GM19395 (cell line): ENCODE measurements around the gene RAI1.
"Not testable (repeated sequence)": the region's sequence is repeated elsewhere in the genome, so short reads cannot be mapped to it uniquely, and the experiment has no call there.

Experiments
- ATAC-seq: cut with Tn5 transposase; IDR thresholded peaks from one replicate; pipeline ENCODE4 v1.9.1; 2021; ENCODE audit warnings: mild to moderate bottlenecking, moderate library complexity; ENCODE audit not compliant: unreplicated experiment

Gene RAI1

DNA sequence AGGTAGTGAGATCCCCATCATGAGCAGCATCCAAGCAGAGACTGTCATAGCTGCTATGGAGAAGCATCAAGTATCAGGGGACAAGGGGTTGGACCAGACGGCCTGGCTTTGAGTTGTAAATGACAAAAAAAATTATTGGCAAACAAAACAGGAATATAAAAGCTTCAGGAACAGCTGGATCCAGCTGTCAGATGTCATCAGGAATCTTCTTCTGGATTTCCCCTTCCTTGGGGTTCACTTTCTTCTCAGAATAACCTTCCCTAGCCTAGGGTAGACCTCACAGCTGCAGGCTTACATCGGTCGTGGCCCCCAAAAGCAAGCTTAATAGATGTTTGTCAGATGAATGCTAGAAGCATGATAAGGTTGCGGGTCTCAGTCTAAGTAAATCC, 17.2 kb upstream of the RAI1 start:
- ATAC-seq: no peak

DNA sequence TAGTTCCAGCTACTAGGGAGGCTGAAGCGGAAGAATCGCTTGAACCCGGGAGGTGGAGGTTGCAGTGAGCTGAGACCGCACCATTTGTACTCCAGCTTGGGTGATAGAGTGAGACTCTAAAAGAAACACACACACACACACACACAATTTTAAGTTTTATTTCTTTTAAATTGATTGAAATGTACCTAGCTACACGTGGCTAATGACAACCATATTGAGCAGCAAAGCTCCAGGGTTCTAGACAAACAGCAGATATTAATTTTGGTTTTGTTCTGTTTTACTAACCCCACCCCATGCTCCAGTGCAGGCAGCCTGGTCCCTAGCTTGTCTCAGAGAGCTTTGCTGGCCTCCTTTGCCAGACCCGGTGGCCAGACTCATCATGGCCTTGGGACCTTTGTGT, 16.0 kb upstream of the RAI1 start:
- ATAC-seq: no peak

DNA sequence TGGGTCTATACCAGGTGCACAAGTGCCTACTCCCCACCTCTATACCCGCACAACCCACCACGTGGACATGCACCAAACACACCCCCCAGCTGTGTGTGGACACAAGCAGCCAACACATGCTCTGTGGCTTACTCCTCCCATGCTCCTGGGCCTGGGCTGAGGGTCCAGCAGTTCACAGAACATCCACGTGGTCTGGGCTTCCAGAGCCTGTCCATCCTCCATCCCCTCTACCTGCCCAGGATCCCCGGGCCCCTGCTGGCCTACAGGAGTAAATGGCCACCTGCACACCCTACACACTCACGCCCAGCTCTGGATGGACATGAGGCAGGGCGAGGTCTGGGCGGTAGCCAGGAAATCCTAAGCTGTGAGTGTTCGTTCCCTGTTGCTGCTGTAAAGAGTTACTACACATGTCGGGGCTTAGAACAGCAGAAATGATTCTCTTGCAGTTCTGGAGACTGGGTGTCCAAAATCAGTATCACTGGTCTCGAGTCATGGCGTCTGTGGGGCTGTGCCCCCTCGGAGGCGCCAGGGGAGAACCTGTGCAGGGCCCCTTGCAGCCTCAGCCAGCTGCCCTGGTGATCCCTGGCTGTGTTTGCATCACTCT, 15.0 kb upstream of the RAI1 start:
- ATAC-seq: no peak

DNA sequence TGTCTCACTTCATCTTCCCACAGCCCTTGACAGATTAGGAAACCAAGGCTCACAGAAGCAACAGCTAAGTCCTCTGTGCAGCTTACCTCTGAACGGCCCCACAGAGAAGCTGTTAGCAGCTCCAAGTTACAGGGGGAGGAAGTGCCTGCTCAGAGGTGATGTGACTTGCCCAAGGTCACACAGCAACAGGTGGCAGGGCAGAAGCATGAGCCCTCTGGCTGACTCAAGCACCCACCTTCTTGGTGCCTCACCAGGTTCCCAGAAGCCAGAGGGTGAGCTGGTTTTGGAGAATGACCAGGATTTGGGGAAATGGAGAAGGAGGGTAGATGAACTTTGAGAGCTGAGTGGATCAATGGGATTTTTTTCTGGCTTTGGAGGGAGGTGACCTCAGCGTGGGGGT, 14.0 kb upstream of the RAI1 start:
- no peak for ATAC-seq

DNA sequence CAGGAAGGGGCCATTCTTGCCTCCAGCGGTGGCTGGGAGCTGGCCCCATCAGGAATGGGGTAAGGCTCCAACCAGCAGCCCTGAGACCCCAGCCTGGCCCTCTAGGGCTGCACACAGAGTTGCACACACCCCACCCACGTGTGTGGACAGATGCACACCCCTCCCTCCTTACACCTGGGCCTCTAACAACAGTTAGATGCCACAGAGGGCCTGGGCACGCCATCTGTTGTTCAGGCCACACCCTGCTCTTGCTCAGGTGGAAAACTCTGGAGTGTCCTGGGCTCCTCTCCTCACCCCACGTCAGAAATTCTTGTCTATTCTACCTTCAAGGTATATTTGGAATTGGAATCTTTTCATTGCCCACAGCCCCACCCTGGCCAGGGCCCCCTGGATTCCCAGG, 13.3 kb upstream of the RAI1 start:
- no peak for ATAC-seq

DNA sequence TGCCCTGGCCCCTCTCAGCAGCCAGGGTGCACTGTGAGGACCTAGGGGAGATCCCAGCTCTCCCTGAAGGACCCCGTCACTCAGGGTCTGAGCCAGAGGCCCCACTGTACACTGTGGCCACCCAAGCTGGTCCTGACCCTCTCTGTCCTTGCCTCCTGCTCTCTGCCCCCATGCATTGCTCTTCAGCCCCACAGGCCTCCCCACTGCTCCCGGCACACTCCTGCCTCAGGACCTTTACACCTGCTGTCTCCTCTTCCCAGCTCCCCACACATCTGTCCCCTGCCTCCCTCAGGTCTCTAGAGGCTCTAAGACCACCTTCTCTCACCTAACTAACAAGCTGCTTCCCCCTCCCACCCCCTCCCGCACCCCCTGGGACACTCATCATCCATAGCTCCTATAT, 12.9 kb upstream of the RAI1 start:
- no peak for ATAC-seq

DNA sequence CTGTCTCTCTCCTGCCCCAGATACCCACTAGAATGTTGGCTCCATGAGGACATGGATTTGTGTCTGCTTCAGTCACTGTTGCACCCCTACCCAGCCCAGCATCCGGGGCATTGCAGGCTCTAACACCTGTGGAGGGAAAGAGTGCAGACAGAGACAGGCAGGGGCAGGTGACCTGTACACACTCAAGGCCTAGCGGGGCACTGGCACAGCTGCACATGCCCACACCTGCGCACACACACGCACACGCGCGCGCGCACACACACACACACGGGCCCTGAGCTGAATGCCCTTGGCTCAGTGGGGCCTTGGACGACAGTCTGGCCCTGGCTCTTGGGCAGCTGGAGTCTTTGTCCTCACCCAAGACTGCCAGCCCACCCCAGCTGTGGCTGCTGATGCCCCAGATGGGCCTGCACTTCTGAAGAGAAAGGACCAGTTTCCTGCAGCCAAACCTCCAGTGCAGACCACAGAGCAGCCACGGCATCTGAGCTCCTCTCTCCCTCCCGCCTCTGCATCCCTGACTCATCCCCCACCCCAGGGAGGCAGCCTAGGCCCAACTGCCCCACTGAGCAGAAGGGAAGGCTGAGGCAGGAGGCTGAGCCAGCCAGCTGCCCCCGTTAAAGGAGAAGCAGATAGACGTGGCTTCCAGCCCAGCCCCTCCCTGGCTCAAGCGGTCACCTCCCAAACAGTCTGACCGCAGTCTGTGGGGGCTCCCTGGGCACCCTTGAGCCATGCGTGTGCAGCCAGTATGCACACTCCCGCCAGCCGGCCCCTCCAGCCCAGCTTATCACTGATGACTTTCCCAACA, 12.3 kb upstream of the RAI1 start:
- ATAC-seq: no peak

DNA sequence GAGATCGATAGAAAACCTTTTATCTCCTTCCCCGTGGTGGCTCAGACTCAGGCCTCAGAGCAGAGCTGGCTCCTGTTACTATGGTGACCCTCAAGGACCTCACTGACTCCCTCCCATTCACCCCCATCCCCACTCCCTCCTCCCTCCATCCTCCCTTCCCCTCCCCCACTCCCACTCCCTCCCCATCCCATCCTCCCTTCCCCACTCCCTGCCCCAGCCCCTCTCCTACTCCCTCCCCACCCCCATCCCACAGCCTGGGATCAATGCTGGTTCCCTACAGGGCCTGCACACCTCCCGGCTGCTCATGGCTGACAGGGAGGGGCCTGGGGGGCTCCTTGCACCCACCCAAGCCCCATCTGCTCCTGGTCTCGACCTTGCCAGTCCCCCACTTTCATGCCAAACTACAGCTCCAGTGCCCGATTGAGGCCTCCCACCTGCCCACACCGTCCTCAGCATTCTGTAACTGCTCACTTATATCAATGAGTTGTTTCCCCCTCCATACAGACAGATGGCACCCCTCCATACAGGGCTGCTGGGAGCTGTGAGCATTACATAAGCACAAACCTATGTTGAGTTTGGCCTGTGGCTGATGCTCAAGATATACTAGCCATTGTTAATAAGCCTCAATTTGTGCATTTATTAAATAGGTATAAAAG, 11.6 kb upstream of the RAI1 start:
- no peak for ATAC-seq

DNA sequence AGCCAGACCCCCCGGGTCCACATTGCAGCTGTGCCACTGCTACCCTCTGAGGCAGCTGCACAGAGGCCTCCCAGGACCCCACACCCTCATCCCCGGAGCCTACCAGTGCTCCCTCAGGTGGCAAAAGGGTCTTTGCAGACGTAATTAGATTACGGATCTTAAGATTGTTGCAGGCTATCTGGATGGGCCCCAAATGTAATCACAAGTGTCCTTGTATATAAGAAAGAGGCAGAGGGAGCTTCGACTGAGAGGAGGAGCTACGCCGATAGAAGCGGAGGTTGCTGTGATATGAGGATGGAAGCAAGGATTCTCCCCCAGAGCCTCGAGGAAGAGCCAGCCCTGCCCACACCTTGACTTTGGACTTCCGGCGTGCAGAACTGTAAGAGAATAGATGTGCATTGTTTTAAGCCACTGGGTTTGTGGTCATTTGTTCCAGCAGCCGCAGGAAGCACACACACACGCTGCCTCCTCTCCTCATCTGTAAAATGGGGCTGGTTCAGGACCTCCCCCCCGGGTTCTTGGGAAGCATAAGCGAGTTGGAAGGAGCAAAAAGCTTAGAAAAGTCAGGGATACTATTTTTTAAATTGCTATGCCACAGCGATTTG, 10.5 kb upstream of the RAI1 start:
- no peak for ATAC-seq

DNA sequence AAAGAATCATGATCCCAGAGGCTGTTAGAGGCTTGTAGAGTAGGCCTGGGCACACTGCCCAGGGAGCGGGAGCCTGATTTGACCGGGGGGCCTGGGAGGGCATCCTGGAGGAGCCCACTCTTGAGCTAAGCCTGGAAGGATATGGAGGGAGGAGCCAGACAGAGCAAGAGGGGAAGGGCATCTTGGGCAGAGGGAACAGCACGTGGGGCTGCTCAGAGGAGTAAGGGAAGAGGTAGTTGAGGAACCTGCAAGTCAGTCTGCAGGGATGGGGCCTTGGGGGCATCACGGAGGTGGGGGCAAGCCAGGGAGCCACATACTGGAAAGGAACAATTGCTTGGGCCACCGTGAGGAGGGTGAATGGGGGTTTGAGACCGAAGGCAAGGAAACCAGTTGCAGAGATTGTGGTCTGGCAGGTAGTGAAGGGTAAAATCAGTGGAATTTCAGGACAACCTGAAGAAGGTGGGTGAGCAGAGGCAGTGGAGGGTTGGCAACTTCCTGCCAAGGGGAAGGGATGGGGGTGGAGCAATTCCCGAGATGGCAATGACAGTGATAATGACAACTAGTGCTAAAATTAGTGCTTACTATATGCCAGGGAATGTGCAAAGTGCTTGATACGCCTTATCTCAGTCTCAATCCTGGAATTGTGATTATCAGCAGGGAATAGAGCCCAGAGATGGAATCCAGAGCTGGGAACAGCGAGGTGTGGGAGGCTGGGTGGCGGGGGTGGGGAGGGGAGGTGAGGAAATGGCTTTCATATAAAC, 9.7 kb upstream of the RAI1 start:
- ATAC-seq: no peak

DNA sequence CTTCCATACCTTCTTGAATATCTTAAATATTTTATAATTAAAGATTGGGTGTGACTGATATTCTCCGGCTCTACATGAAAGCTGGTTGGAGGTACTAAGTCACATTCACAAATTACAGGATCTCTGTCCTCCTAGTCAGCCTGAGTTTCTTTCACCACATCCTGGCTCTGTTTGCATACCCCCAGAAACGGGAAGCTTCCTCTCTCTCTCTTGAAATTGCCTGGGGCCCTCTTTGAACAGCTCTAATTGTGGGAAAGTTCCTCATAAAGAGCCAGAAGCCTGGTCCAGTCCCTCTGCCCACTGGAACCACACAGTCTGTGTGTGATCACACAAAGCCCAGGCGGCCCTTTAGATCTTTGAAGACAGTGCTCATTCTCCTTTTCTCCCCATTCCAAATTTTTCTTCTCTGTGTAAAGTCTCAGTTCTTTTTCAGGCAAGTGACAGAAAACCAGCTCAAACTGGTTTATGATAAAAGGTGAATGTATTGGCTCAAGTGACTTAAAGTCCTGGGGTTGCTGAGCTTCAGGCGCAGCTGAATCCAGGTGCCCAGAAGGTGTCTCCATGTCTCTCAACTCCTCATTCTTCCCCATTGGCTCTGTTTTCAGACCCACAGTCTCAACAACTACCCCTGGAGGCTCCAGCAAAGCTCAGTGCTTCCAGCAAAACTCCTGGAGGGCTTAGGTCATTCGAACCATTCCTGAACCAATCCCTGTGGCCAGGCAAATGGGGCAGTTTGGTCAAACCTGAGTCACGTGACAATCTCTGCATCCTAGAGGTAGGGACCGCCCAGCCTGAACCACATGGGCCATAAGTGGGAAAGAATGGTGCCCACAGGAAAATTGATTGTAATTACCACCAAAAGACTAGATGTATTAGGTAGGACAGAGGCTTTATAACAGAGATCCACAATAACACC, 8.5 kb upstream of the RAI1 start:
- no peak for ATAC-seq

DNA sequence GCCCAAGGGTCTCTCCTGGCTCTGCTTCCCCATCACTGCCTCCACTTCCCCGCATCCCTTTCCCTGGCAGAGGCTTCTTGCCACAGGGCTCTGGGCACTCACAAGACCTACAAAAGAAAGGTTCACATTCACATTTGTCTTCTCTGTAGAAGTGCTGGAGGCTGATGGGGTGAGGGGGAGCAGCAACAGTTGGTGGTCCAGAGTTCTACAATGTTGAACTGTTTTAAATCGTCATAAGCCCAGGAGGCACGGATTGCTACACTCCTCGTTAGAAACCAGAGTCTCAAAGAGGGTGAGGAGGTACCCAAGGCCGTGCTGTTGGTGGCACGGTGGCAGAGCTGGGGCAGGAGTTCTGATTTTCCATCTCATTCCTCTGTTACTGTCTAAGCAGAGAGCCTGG, 5.8 kb upstream of the RAI1 start:
- ATAC-seq: no peak

DNA sequence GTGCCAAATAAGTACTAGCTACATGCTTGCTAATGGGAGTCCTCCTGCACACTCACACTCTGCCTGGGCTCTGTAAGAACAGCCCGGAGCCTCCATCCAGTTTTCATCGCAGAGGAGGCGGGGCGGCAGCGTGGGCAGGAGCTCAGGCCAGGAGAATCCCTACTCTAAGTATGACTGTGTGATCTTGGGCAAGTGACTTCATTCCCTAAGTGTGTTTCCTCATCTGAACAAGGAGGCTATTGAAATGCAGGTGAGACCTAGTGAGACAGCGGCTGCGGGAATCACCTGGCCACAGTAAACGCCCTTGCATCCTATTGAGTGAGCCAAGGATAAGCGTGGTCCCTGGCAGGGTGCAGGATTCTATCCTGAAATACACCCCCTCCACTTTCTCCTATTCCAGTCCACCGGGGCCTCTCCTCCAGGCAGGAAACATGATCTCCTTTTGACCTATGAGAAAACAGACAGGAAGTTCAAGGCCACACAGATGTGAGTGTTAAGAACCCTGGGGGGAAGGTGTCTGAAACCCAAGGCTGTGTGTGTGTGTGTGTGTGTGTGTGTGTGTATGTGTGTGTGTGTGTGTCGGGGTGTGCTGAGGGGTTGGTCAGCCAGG, 5.2 kb upstream of the RAI1 start:
- no peak for ATAC-seq

DNA sequence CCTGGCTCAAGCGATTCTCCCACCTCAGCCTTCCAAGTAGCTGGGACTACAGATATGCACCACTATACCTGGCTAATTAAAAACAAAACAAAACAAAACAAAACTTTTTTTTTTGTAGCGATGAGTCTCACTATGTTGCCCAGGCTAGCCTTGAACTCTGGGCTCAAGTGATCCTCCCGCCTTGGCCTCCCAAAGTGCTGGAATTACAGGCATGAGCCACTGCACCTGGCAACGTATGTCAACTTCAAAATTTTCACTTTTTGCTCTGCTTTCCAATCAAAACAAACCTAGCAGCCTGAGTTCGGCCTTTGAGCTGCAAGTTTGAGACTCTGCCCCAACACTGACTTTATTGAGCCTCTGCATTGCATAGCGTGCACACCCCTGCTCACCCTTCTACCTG, 4.5 kb upstream of the RAI1 start:
- ATAC-seq: no peak

DNA sequence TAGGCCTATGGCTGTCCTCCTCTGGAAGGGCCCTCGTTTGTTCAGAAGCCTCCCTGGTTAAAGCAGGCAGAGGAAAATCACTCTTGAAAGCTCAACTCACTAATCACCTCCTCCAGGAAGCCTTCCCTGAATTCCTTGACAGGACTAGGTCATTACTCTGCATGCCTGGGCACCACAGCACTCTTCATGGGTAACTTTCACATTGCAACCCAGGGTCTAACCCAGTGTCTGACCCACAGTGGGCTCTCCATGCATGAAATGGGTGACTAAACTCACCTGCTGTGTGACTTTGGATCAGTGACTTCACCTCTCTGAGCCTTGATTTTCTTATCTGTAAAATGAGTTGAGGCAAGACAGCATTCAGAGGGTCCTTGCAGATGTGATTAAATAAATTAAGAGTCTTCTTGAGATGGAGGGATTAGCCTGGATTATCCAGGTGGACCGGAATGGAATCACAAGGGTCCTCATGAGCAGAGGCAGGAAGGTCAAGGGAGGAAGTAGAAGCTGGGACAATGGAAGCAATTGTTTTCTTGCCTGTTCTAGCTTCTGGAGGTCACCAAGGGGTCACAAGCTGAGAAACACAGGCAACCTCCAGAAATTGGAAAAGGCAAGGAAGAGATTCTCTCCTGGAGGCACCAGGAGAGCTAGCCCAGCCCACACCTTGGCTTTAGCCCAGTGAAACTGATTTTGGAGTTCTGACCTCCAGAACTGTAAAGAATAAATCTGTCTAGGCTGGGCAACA, 3.8 kb upstream of the RAI1 start:
- ATAC-seq: no peak

DNA sequence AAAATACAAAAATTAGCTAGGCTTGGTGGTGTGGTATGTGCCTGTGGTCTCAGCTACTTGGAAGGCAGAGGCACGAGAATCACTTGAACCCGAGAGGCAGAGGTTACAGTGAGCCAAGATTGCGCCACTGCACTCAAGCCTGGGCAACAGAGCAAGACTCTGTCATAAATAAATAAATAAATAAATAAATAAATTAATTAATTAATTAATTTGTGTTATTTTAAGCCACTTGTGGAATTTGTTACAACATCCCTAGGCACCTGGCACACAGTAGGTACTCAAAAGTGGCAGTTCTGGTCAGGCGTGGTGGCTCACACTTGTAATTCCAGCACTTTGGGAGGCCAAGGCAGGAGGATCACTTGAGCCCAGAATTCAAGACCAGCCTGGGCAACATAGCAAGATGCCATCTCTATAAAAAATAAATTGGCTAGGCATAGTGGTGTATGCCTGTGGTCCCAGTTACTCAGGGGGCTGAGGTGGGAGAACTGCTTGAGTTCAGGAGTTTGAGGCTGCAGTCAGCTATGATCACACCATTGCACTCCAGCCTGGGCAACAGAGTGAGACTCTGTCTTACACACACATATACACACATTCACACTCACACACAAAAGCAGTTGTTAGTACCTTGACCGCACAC, 3.1 kb upstream of the RAI1 start:
- ATAC-seq: not testable (repeated sequence)

DNA sequence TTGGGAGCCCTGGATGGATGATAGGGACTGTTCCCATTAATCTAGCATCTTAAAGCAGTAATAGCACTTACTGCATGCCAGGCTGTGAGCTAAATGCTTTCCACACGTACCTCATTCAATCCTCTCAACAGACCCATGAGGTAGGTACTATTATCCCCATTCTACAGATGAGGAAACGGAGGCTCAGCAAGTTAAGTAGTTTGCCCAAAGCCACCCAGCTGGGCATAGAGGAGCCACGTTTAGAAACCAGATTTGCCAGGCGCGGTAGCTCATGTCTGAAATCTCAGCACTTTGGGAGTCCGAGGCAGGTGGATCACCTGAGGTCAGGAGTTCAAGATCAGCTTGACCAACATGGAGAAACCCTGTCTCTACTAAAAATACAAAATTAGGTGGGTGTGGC, 2.0 kb upstream of the RAI1 start:
- no peak for ATAC-seq

DNA sequence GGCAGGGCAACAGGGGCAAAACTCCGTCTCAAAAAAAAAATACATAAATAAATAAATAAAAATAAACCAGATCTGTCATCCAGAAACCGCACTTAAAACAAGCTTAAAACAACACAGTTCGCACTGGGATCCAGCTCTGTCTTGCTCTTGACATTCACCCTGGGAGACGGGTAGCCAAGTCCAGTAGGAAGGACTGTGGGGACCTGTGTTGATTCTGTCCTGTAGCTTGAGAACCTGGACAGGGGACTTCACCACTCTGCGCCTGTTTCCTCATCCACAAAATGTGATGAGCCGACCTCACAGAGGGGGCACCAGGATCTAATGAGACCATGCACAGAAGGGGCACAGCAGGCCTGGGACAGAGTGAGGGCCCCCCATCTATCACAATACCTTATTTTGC, 1.5 kb upstream of the RAI1 start:
- no peak for ATAC-seq
